Muscle layer of duodenum (tissue), 2 donors: ENCODE results near the gene STYX.

ENCODE experiments used
- H3K27ac ChIP-seq: one replicate; pipeline ENCODE4 v1.7.0; 2013; ENCODE audit warnings: mild to moderate bottlenecking, low read length
- H3K27me3 ChIP-seq: one replicate; pipeline ENCODE4 v1.7.0; 2013; ENCODE audit warnings: low read depth, mild to moderate bottlenecking, control low read depth, low read length
- H3K36me3 ChIP-seq, 2 donors: one replicate each; pipeline ENCODE4 v1.7.0; 2013; ENCODE audit warnings: low read length in 2 of 2, control low read depth in 1 of 2, mild to moderate bottlenecking in 1 of 2; ENCODE audit not compliant: insufficient read depth in 2 of 2, control insufficient read depth in 1 of 2
- H3K4me1 ChIP-seq, 2 donors: one replicate each; pipeline ENCODE4 v1.7.0; 2013; ENCODE audit warnings: low read length in 2 of 2, mild to moderate bottlenecking in 2 of 2, control low read depth in 1 of 2, moderate library complexity in 1 of 2; ENCODE audit not compliant: insufficient read depth in 2 of 2, control insufficient read depth in 1 of 2
- H3K4me3 ChIP-seq, 2 donors: one replicate each; pipeline ENCODE4 v1.7.0; 2013; ENCODE audit warnings: low read length in 2 of 2, low read depth in 1 of 2, mild to moderate bottlenecking in 1 of 2
- H3K9me3 ChIP-seq, 2 donors: one replicate each; pipeline ENCODE4 v1.7.0; 2013; ENCODE audit warnings: low read length in 2 of 2, control low read depth in 1 of 2, mild to moderate bottlenecking in 1 of 2; ENCODE audit not compliant: control insufficient read depth in 1 of 2
- donor health status: healthy.

Gene STYX, protein sequence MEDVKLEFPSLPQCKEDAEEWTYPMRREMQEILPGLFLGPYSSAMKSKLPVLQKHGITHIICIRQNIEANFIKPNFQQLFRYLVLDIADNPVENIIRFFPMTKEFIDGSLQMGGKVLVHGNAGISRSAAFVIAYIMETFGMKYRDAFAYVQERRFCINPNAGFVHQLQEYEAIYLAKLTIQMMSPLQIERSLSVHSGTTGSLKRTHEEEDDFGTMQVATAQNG

DNA sequence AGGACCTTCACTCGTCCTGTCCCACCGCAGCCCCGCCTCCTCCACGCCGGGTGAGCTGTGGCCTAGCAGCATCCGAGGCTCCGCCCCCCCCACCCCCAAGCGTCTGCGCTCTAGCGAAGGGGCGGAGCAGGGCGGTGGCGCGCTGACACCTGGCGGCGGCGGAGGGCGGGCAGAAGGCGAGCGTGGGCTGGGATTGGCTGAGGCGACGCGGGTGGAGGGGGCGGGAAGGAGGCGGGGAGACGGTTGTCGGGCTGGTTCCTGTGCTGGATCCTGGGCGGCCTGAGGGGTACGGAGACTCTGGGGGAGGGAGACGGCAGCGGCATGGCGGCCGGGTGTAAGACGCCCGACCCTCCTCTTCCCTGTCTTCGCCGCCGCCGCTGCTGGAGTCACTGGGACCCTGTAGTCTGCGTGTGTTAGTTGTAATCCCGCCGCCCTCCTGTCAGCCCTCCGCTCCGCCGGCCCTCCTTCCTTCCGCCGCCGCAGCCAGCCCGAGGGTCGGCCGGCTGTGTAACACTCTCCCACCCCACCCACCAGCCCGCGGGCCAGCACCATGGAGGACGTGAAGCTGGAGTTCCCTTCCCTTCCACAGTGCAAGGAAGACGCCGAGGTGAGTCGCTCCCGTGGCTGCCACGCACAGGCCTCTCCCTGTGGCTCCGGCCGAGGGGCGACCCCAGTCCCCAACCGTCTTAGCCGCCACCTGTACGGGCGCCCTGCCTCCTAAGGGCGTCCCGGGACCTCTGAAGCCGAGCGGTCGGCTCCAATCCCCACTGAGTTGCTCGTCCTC is at the start of gene STYX:
STYX (plus strand) TSS at position 242 of the 784 bp plus-strand sequence; CDS start at position 551, 309 bp downstream.
- Histone ChIP-seq H3K36me3 (peaks cover 8 to 31% of the 10 kb centered on the region in 2 donors), H3K4me1 (peaks cover 0 to 8% of the 10 kb centered on the region in 2 donors)

GRCh38 chr14:52683985-52684520 is 45.9 kb upstream of the STYX start:
- peaks cover 0 to 4% of the 10 kb centered on the region in 2 donors for H3K4me1 ChIP-seq
- H3K27me3 ChIP-seq = no peaks in the 10 kb centered on the region
- no peak overlapping the region for H3K27ac ChIP-seq
- no peak overlapping the region for H3K4me3 ChIP-seq
- H3K36me3 ChIP-seq = peaks cover 5 to 6% of the 10 kb centered on the region in 2 donors
- H3K9me3 ChIP-seq = no peaks in the 10 kb centered on the region

More for the DNA sequence above, at the start of gene STYX:
- H3K4me3 ChIP-seq = peak within 1 kb of the TSS; percentile 58 to 76
- peak within 1 kb of the TSS; percentile 80 for H3K27ac ChIP-seq
- no peaks in the 10 kb centered on the region for H3K9me3 ChIP-seq
- no peaks in the 10 kb centered on the region for H3K27me3 ChIP-seq

- H3K27me3 ChIP-seq = no peaks in the 10 kb centered on the region
- H3K9me3 ChIP-seq = no peaks in the 10 kb centered on the region
- no peak overlapping the region for H3K4me3 ChIP-seq
- peaks cover 0 to 4% of the 10 kb centered on the region in 2 donors for H3K4me1 ChIP-seq
- no peak overlapping the region for H3K27ac ChIP-seq
- peaks cover 0 to under 1% of the 10 kb centered on the region in 2 donors for H3K36me3 ChIP-seq
Observed at GRCh38 chr14:52686176-52686575, 43.8 kb upstream of the STYX start.

GRCh38 chr14:52690983-52691760 is 38.8 kb upstream of the STYX start:
- Histone ChIP-seq H3K4me1 (peaks cover 5 to 6% of the 10 kb centered on the region in 2 donors), H3K36me3 (no peaks in the 10 kb centered on the region), H3K27me3 (no peaks in the 10 kb centered on the region), H3K4me3 (no peak overlapping the region), H3K9me3 (no peaks in the 10 kb centered on the region), H3K27ac (no peak overlapping the region)

GRCh38 chr14:52692248-52692962 is 37.6 kb upstream of the STYX start:
- no peaks in the 10 kb centered on the region for H3K27me3 ChIP-seq
- no peaks in the 10 kb centered on the region for H3K9me3 ChIP-seq
- no peak overlapping the region for H3K4me3 ChIP-seq
- H3K36me3 ChIP-seq = no peaks in the 10 kb centered on the region
- H3K4me1 ChIP-seq = peaks cover 5 to 6% of the 10 kb centered on the region in 2 donors
- H3K27ac ChIP-seq = no peak overlapping the region

DNA sequence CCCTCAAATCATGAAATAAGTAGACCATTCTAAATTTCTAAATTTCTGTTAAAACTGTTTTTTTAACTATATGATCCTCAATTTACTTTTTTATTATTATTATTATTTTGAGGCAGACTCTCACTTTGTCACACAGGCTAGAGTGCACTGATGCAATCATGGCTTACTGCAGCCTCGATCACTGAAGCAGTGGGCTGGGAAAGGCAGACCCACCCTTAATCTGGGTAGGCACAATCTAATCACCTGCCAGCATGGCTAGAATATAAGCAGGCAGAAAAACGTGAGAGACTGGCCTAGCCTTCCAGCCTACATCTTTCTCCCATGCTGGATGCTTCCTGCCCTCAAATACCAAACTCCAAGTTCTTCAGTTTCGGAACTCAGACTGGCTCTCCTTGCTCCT is 36.9 kb upstream of the STYX start:
- Histone ChIP-seq H3K4me1 (peaks cover 5 to 6% of the 10 kb centered on the region in 2 donors), H3K36me3 (no peaks in the 10 kb centered on the region), H3K9me3 (no peaks in the 10 kb centered on the region), H3K4me3 (no peak overlapping the region), H3K27ac (no peak overlapping the region), H3K27me3 (no peaks in the 10 kb centered on the region)

DNA sequence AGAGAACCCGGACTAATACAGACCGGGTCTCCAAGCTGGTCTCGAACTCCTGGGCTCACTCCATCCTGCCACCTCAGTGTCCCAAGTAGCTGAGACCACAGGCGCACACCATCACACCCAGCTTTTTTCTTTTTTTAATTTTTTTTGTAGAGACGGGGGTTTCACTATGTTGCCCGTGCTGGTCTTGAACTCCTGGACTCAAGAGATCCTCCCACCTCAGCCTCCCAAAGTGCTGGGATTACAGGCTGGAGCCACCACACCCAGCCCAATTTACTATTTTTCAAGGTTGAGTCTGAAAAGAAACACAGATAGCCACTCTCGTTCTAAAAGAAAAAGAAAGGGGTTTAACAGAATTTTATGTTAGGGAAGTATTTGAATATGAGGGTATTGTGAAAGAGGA is 36.4 kb upstream of the STYX start:
- Histone ChIP-seq H3K36me3 (no peaks in the 10 kb centered on the region), H3K4me1 (peaks cover 5 to 6% of the 10 kb centered on the region in 2 donors)

GRCh38 chr14:52694761-52695480 is 35.0 kb upstream of the STYX start:
- Histone ChIP-seq H3K9me3 (no peaks in the 10 kb centered on the region), H3K4me1 (peaks cover 5 to 6% of the 10 kb centered on the region in 2 donors), H3K27me3 (no peaks in the 10 kb centered on the region), H3K36me3 (no peaks in the 10 kb centered on the region), H3K4me3 (peak overlapping the region; percentile 93 to 95), H3K27ac (peak overlapping the region; percentile 73)

More for the DNA sequence above, 36.4 kb upstream of the STYX start:
- no peaks in the 10 kb centered on the region for H3K9me3 ChIP-seq
- no peaks in the 10 kb centered on the region for H3K27me3 ChIP-seq
- H3K27ac ChIP-seq = no peak overlapping the region
- H3K4me3 ChIP-seq = no peak overlapping the region

- Histone ChIP-seq H3K27me3 (no peaks in the 10 kb centered on the region), H3K36me3 (no peaks in the 10 kb centered on the region), H3K27ac (peak within 1 kb of the TSS; percentile 73), H3K4me3 (peak within 1 kb of the TSS; percentile 93 to 95), H3K4me1 (peaks cover 5 to 6% of the 10 kb centered on the region in 2 donors), H3K9me3 (no peaks in the 10 kb centered on the region)
Observed at GRCh38 chr14:52695481-52696091, 34.4 kb upstream of the STYX start, which contains the start of gene ERO1A. ERO1A (minus strand) TSS chr14:52695558; CDS start chr14:52695481, 77 bp downstream.

DNA sequence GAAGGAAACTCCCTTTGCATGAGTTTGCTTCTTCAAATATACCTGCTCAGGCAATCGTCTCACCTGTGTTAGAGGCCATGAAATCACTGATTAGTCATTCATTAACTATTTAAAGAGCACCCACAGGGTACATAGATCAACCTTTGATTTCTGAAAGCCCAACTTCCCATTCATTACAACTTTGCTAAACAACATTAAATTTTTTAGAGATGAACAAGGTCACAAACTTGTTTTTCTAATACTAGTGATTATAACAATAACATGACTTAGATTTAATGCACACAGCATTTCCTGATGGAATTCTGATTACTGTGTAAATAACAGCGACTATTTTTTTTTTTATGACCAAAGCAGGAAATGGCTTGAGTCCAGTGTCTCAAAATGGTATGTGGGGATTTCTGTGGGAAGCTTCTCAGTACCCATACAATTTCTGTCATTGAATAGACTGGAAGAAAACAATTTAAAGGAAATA is 29.2 kb upstream of the STYX start:
- no peaks in the 10 kb centered on the region for H3K36me3 ChIP-seq
- H3K27ac ChIP-seq = peak overlapping the region; percentile 46
- H3K27me3 ChIP-seq = no peaks in the 10 kb centered on the region
- H3K4me1 ChIP-seq = no peaks in the 10 kb centered on the region
- no peaks in the 10 kb centered on the region for H3K9me3 ChIP-seq
- no peak overlapping the region for H3K4me3 ChIP-seq
